Lung (tissue), 12 donors: ENCODE data around the gene PDXP. TPM values are rescaled to one million over a fixed set of nuclear protein-coding genes. Genes with fewer than 3 reads are reported as not detected.
A peak's percentile ranks its signal among the peaks of the same experiment; 100 is the strongest.

ENCODE experiments used
- ATAC-seq: fragments of 200-7000 bp; cut with Tn5 transposase; one replicate; pipeline ENCODE4 v1.9.1; 2020; ENCODE audit warnings: moderate number of reproducible peaks; ENCODE audit not compliant: insufficient read depth, low FRiP score
- DNase-seq, 3 donors: peaks; one replicate each; pipeline ENCODE4 v3.0.0-alpha.2; 2013 to 2017
- H3K27ac ChIP-seq, 2 donors: one replicate each; pipeline ENCODE4 v1.5.1; 2013; ENCODE audit warnings: mild to moderate bottlenecking in 2 of 2, moderate library complexity in 2 of 2, control low read depth in 1 of 2, inconsistent platforms in 1 of 2, low read depth in 1 of 2, low read length in 1 of 2
- H3K27me3 ChIP-seq, 3 donors: one replicate each; pipeline ENCODE4 v1.5.1; 2013; ENCODE audit warnings: low read length in 2 of 3; ENCODE audit not compliant: control insufficient read depth in 3 of 3, insufficient read depth in 3 of 3
- H3K36me3 ChIP-seq, 4 donors: one replicate each; pipeline ENCODE4 v1.5.1; 2013; ENCODE audit warnings: low read length in 4 of 4, mild to moderate bottlenecking in 1 of 4, moderate library complexity in 1 of 4; ENCODE audit not compliant: control insufficient read depth in 4 of 4, insufficient read depth in 4 of 4
- H3K4me1 ChIP-seq, 5 donors: one replicate each; pipeline ENCODE4 v1.5.1; 2013; ENCODE audit warnings: low read length in 5 of 5, mild to moderate bottlenecking in 2 of 5, moderate library complexity in 1 of 5; ENCODE audit not compliant: control insufficient read depth in 5 of 5, insufficient read depth in 5 of 5
- H3K4me3 ChIP-seq: one replicate; pipeline ENCODE4 v1.5.1; 2013; ENCODE audit warnings: mild to moderate bottlenecking, control low read depth, moderate library complexity
- H3K9ac ChIP-seq, 2 donors: one replicate each; pipeline ENCODE4 v1.5.1; 2013; ENCODE audit warnings: low read length in 2 of 2, control low read depth in 1 of 2; ENCODE audit not compliant: insufficient read depth in 1 of 2
- H3K9me3 ChIP-seq, 4 donors: one replicate each; pipeline ENCODE4 v1.5.1; 2013; ENCODE audit warnings: low read length in 3 of 4, mild to moderate bottlenecking in 1 of 4, moderate library complexity in 1 of 4; ENCODE audit not compliant: control insufficient read depth in 4 of 4, insufficient read depth in 3 of 4
- WGBS, 2 donors: extraction: QIAGEN DNeasy Blood & Tissue Kit; methylation state at CpG; one replicate each; pipeline ENCODE4 v1.1.7; 2013; 5-methylcytosine and 5-hydroxymethylcytosine counted together
- polyA plus RNA-seq, 2 donors: library from polyadenylated mRNA; stranded (reverse); fragments of 200-250 nt; gene quantifications; one replicate each; pipeline ENCODE4 v1.2.1, GENCODE V29; 2013
- total RNA-seq, 2 donors: library from RNA; depleted of rRNA in 1 of 2; stranded (reverse); fragments of >200 nt in 1 of 2; gene quantifications; one replicate each; pipeline ENCODE4 v1.2.1, GENCODE V29; 2014 to 2021
- TF ChIP-seq, protein P1 (sequence below): IDR thresholded peaks from 2 replicates; pipeline ENCODE4 v1.5.1; 2012; ENCODE audit warnings: mild to moderate bottlenecking; ENCODE audit errors: control extremely low read depth, extremely low read depth
- donor health status: control.
- donor health status: control.
- donor health status: Bipolar disorder and iron deficiency.
- donor health status: healthy.
- donor health status: DM: yes; HTN: yes; CAD: no.

PDXP gene
- total and polyA plus RNA-seq, 4 donors: 4.4 to 7.4 (median 6.5) TPM

GRCh38 chr22:37626556-37627075 is 31.9 kb upstream of the PDXP start:
- no peak overlapping the region for H3K4me3 ChIP-seq
- TF ChIP-seq, protein P1, sequence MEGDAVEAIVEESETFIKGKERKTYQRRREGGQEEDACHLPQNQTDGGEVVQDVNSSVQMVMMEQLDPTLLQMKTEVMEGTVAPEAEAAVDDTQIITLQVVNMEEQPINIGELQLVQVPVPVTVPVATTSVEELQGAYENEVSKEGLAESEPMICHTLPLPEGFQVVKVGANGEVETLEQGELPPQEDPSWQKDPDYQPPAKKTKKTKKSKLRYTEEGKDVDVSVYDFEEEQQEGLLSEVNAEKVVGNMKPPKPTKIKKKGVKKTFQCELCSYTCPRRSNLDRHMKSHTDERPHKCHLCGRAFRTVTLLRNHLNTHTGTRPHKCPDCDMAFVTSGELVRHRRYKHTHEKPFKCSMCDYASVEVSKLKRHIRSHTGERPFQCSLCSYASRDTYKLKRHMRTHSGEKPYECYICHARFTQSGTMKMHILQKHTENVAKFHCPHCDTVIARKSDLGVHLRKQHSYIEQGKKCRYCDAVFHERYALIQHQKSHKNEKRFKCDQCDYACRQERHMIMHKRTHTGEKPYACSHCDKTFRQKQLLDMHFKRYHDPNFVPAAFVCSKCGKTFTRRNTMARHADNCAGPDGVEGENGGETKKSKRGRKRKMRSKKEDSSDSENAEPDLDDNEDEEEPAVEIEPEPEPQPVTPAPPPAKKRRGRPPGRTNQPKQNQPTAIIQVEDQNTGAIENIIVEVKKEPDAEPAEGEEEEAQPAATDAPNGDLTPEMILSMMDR: no peak
- ATAC-seq: no peak

DNA sequence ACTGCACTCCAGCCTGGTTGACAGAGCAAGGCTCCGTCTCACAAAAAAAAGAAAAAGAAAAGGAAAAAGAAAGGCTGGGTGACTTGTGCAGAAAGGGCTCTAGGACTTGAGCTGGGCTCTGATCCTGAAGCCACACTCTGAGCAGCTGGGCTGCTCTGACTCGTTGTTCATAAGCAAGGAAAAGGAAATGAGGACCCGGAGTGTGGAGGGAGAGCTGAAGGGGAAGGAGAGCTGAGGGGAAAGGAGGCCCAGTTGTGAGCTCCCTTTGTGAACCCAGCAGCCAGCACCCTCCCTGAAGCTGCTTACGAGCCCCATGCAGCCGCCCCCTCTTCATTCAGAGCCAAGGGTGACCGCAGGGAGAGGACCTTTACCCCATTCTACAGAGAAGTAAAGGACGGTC is 31.4 kb upstream of the PDXP start:
- DNase-seq (no peak), ATAC-seq (no peak)
- peak overlapping the region in 1 of 2 donors; percentile 48 for H3K27ac ChIP-seq
- H3K27me3 ChIP-seq: no peaks in the 10 kb centered on the region
- no peaks in the 10 kb centered on the region for H3K9me3 ChIP-seq
- H3K36me3 ChIP-seq: peaks cover 0 to 50% (median 23%) of the 10 kb centered on the region in 4 donors
- 35 to 56% methylated on average over 7 of the region's 7 CpGs for WGBS, 2 donors
- H3K9ac ChIP-seq: no peak overlapping the region
- H3K4me1 ChIP-seq: peaks cover 0 to 25% (median 10%) of the 10 kb centered on the region in 5 donors
- H3K4me3 ChIP-seq: no peak overlapping the region
- TF ChIP-seq, protein P1: no peak

More at GRCh38 chr22:37626556-37627075, 31.9 kb upstream of the PDXP start:
- peak overlapping the region in 1 of 2 donors; percentile 36 for H3K27ac ChIP-seq
- H3K27me3 ChIP-seq: no peaks in the 10 kb centered on the region
- H3K9me3 ChIP-seq: no peaks in the 10 kb centered on the region
- H3K4me1 ChIP-seq: peaks cover 0 to 23% (median 10%) of the 10 kb centered on the region in 5 donors
- peak overlapping the region in 1 of 2 donors; percentile 32 for H3K9ac ChIP-seq
- peaks cover under 1 to 47% (median 19%) of the 10 kb centered on the region in 4 donors for H3K36me3 ChIP-seq
- WGBS, 2 donors: 75 to 77% methylated on average over 13 of the region's 13 CpGs
- no peak for DNase-seq

DNA sequence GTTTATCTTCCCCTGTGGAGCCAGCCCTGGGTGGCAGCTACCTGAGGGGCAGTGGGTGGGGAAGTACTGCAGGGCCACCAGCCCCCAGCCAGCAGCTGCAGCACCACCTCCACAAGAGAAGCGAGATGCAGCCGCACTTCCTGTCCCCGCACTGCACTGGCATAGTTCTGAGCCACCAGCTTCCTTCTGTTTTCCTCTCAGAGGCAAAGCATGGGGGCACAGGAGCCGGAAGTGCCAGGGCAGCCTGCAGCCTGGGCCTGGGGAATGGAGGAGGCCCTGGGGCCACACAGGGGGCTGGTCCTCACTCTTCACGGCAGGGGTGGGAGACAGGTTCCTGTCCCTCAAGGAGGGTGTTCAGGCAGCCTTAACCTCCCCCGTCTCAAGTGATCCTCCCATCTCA is 31.0 kb upstream of the PDXP start:
- peaks cover 0 to 30% (median 10%) of the 10 kb centered on the region in 5 donors for H3K4me1 ChIP-seq

More for the DNA sequence above, 31.0 kb upstream of the PDXP start:
- ATAC-seq: no peak
- Histone ChIP-seq H3K9me3 (no peaks in the 10 kb centered on the region), H3K4me3 (no peak overlapping the region), H3K27ac (peak overlapping the region in 1 of 2 donors; percentile 48), H3K36me3 (peaks cover 0 to 53% (median 23%) of the 10 kb centered on the region in 4 donors), H3K9ac (no peak overlapping the region), H3K27me3 (no peaks in the 10 kb centered on the region)
- TF ChIP-seq, protein P1: no peak
- WGBS, 2 donors: 28 to 54% methylated on average over 6 of the region's 6 CpGs
- DNase-seq: no peak
